Rectal smooth muscle tissue (tissue), 1 donor: ENCODE results near the gene DCTN1.

ENCODE experiments used
- H3K27ac ChIP-seq: one replicate; pipeline ENCODE4 v1.7.0; 2013; ENCODE audit warnings: low read depth, low read length, inconsistent platforms
- H3K27me3 ChIP-seq: one replicate; pipeline ENCODE4 v1.7.0; 2013; ENCODE audit warnings: low read length; ENCODE audit not compliant: control insufficient read depth, insufficient read depth
- H3K36me3 ChIP-seq: one replicate; pipeline ENCODE4 v1.7.0; 2013; ENCODE audit warnings: low read length; ENCODE audit not compliant: control insufficient read depth, insufficient read depth
- H3K4me1 ChIP-seq: one replicate; pipeline ENCODE4 v1.7.0; 2013; ENCODE audit warnings: low read length; ENCODE audit not compliant: control insufficient read depth, insufficient read depth
- H3K4me3 ChIP-seq: one replicate; pipeline ENCODE4 v1.7.0; 2013; ENCODE audit warnings: low read length
- H3K9ac ChIP-seq: one replicate; pipeline ENCODE4 v1.7.0; 2013; ENCODE audit warnings: low read length

Gene DCTN1

DNA sequence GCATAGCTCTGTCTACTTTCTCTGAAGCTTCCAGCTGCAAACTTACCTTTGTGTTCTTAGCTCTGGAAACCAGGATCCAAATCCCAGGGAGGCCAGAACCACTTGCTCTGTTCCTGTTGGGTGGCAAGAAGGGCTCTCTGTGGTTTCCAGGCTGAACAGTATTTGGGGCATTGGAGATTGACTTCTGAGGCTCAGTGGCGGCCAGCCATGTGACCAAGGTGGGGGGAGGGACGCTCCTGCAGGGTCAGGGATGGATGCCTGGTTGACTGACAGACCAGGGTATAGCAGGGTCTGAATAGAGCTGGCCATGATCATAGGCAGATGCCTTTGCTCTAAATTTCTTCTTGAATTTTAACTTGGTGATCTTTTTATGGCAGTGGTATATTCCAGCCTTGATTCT, 52.0 kb downstream of the DCTN1 start:
- H3K4me3 ChIP-seq = no peak overlapping the region
- no peak overlapping the region for H3K9ac ChIP-seq
- H3K27ac ChIP-seq = no peak overlapping the region
- H3K27me3 ChIP-seq = no peaks in the 10 kb centered on the region
- H3K4me1 ChIP-seq = no peaks in the 10 kb centered on the region
- peaks cover 2% of the 10 kb centered on the region for H3K36me3 ChIP-seq

DNA sequence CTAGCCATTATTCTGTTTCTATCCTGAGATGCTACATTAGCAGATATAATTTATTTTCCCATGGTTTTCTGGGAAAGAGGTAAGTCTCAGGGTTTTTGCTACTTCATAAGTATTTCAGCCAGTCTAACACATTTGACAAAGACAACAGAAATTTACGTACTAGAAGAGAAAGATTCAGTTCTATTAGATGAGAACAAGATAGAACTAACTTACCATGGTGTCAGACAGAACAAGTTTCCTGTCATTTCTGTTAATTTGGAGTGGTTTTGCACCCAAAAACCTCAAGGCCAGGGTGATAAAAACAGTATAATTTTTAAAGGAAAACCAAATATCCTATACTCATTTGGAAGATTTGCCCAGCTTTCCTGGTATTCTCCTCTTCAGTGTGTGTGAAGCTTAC, 52.5 kb downstream of the DCTN1 start:
- no peaks in the 10 kb centered on the region for H3K4me1 ChIP-seq

DNA sequence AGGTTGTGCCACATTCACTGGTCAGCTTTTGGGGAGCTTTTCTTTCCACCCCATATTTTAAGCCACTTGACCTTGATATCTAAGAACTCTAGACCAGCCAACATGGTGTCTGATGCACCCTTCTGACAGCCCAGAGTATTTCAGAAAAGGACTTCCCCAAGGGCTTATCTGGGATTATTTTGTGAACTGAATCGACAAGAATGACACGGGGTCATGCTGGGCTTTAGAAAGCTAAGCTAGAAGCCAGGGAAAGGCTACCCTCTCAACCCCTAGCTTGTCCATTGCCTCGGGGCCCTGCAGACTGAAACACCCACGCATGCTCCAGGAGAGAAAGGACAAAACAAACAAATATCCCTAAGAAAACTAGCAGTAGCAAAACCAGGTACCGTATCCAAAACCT, 52.9 kb downstream of the DCTN1 start:
- Histone ChIP-seq H3K9ac (no peak overlapping the region), H3K4me3 (no peak overlapping the region), H3K27me3 (no peaks in the 10 kb centered on the region), H3K27ac (no peak overlapping the region), H3K4me1 (no peaks in the 10 kb centered on the region), H3K36me3 (peaks cover 2% of the 10 kb centered on the region)

More for the DNA sequence above, 52.5 kb downstream of the DCTN1 start:
- no peak overlapping the region for H3K27ac ChIP-seq
- no peaks in the 10 kb centered on the region for H3K27me3 ChIP-seq
- H3K4me3 ChIP-seq = no peak overlapping the region
- no peak overlapping the region for H3K9ac ChIP-seq
- H3K36me3 ChIP-seq = peaks cover 2% of the 10 kb centered on the region

DNA sequence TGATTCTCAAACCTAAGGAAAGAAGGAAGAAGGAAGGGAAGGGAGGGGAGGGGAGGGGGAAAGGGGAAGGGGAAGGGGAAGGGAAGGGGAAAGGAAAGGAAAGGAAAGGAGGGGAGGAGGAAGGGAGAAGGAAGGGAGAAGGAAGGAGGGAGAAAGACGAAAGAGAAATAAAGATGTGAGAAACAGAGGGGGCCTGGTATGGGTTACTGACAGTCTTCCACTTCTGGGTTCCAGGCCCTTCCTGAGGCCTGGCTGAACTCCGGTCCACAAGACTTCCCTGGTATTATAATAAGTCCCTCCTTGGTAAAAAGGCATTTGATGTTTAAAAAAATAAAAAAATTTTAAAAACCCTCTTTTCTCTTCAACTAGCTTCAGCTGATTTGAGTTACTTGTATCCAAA, 54.3 kb downstream of the DCTN1 start:
- no peaks in the 10 kb centered on the region for H3K36me3 ChIP-seq
- H3K27ac ChIP-seq = no peak overlapping the region
- no peak overlapping the region for H3K4me3 ChIP-seq
- no peaks in the 10 kb centered on the region for H3K27me3 ChIP-seq
- H3K9ac ChIP-seq = no peak overlapping the region
- no peaks in the 10 kb centered on the region for H3K4me1 ChIP-seq

DNA sequence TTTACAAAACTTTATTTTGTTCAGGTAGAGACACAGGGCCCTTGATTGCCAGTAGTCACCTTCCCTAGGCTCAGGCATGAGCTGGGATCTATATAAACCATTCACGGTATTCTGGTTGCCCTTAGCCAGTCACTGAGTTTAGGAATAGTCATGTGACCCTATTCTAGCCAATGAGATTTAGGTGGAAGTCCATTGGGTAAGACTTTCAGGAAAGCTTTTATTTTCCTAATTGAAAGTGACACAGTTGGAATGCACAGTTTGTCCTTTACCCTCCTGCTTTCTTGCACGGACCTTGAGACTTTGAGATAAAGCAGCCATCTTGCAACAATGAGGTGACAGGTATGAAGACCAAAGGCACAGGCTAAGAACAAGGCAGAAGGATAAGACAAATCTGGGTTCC, 58.4 kb downstream of the DCTN1 start:
- Histone ChIP-seq H3K36me3 (no peaks in the 10 kb centered on the region), H3K27me3 (no peaks in the 10 kb centered on the region), H3K4me1 (no peaks in the 10 kb centered on the region), H3K27ac (no peak overlapping the region), H3K4me3 (no peak overlapping the region), H3K9ac (no peak overlapping the region)

DNA sequence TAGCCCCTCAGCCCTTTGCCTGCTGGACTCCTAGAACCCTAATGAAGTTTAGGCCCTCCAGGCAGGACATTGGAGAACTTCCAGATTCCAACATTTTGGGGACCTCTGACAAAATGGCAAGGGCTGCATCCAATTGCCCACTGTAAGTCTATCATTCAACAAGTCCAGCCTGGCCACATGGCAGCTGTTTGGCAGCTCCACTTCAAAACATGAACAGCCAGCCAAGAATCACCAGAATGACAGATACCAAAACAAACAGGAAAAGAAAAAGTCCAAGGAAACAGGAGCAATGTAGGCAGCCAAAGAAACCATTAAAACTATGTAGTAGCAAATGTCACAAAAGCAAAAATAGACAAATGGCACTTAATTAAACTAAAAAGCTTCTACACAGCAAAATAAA, 62.4 kb downstream of the DCTN1 start:
- H3K27me3 ChIP-seq = no peaks in the 10 kb centered on the region
- no peak overlapping the region for H3K27ac ChIP-seq
- no peaks in the 10 kb centered on the region for H3K36me3 ChIP-seq

DNA sequence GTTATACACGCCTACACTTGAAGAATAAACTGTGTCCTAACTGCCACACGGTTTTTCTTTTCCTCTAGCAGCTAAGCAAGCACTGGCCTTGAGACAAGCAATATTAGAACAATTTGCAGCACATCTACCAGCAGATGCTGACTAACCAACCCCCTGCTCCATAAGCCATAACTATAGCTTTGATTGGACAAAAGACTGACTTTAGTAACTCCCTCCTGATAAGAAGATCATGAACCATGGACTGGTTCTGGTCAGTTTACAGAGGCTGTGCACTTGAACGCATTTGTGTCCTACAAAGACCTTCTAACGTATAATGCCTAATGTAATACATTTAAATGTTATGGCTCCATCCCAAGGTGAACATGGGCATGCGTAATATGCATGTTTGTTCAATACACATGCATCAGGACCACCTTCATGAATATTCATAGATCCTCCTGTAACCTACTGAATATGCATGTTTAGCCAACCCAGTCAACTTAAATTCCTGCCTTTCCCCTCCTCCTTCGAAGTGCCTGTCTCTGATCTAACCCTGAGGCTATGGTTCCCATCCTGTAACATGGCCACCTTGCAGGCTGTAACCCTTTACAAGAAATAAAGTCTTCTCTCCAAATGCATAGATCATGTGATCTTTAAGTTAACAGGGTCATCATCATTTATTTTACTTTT, 63.4 kb downstream of the DCTN1 start:
- H3K27me3 ChIP-seq = no peaks in the 10 kb centered on the region
- H3K36me3 ChIP-seq = no peaks in the 10 kb centered on the region
- no peaks in the 10 kb centered on the region for H3K4me1 ChIP-seq
- H3K27ac ChIP-seq = no peak overlapping the region
- no peak overlapping the region for H3K4me3 ChIP-seq
- H3K9ac ChIP-seq = no peak overlapping the region

More for the DNA sequence above, 62.4 kb downstream of the DCTN1 start:
- Histone ChIP-seq H3K4me3 (no peak overlapping the region), H3K9ac (no peak overlapping the region), H3K4me1 (no peaks in the 10 kb centered on the region)

DNA sequence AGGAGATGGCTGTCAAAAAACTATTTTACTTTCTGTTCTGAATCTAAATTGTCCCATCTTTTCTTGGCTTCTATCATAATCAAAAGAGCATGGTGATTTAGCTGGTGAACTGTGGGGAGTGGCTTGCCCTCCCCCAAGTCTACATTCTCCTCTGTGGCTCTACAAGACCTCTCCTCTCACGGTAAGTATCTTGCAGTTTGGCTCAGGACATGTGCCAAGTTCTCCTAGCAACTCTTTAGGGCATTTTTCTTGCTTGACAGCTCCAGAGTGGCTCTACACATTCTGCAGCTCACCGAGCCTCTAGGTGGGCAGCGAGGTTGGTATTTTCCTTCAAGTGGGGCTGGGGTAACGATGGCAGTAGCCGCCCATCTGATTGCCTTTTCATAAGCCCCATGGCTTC, 66.0 kb downstream of the DCTN1 start:
- Histone ChIP-seq H3K4me1 (no peaks in the 10 kb centered on the region), H3K9ac (no peak overlapping the region)

DNA sequence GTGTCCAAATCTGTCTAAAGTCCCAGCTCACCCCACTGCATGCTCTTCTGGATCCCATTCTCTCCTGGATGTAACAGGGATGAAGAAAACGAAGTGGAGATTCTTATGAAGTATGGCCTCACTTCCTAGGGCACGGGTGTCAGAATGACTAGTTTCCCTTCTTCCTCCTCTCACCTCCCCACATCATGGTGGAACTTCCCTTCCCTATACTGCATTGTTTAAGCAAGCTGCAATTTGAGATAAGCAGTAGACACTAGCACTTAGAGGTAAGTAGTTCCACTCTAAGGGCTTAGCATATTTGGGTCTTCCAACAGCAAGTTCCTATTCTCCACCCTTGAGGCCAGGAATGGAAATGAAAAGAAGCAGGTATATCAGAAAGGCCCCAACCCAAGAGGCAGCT, 66.6 kb downstream of the DCTN1 start:
- Histone ChIP-seq H3K4me3 (no peak overlapping the region), H3K36me3 (no peaks in the 10 kb centered on the region), H3K27me3 (no peaks in the 10 kb centered on the region), H3K9ac (no peak overlapping the region), H3K4me1 (no peaks in the 10 kb centered on the region), H3K27ac (no peak overlapping the region)

More for the DNA sequence above, 66.0 kb downstream of the DCTN1 start:
- H3K27ac ChIP-seq = no peak overlapping the region
- H3K27me3 ChIP-seq = no peaks in the 10 kb centered on the region
- no peak overlapping the region for H3K4me3 ChIP-seq
- no peaks in the 10 kb centered on the region for H3K36me3 ChIP-seq

DNA sequence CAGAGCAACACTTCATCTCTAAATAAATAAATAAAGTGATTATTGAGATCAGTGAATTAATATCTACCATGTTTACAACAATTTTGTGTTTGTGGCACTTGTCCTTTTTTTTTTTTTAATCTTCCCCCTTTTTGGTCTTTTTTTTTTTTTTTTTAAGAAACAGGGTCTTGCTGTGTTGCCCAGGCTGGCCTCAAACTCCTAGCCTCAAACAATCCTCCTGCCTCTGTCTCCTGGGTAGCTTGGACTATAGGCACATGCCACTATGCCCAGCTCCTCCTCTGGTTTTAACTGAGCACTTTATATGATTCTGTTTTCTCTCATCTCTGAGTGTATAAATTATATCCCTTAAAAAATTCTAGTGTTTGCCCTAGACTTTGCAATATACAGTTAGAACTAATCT, 67.2 kb downstream of the DCTN1 start:
- Histone ChIP-seq H3K27ac (no peak overlapping the region), H3K9ac (no peak overlapping the region), H3K27me3 (no peaks in the 10 kb centered on the region), H3K4me3 (no peak overlapping the region), H3K36me3 (no peaks in the 10 kb centered on the region), H3K4me1 (no peaks in the 10 kb centered on the region)
